Gastroesophageal sphincter (tissue), 3 donors: ENCODE data around the gene FAM149A.

ENCODE experiments used
- EP300 ChIP-seq: sonication (generic); formaldehyde crosslinking; IDR thresholded peaks from one replicate; pipeline ENCODE4 v1.6.1; 2017; ENCODE audit warnings: antibody characterized with exemption, mild to moderate bottlenecking
- POLR2AphosphoS5 ChIP-seq: sonication (generic); formaldehyde crosslinking; IDR thresholded peaks from one replicate; pipeline ENCODE4 v1.6.1; 2017; ENCODE audit warnings: antibody characterized with exemption
- TF ChIP-seq, protein P1 (sequence below), 4 experiments: fragments of 200-600 bp in 2 of 4; fragments of 450-650 bp in 2 of 4; sonication (generic) in 1 of 4; IDR thresholded peaks; one replicate each; pipeline ENCODE4 v1.5.1; 2017 to 2019; ENCODE audit warnings: antibody characterized with exemption in 4 of 4, mild to moderate bottlenecking in 2 of 4, moderate library complexity in 2 of 4

DNA sequence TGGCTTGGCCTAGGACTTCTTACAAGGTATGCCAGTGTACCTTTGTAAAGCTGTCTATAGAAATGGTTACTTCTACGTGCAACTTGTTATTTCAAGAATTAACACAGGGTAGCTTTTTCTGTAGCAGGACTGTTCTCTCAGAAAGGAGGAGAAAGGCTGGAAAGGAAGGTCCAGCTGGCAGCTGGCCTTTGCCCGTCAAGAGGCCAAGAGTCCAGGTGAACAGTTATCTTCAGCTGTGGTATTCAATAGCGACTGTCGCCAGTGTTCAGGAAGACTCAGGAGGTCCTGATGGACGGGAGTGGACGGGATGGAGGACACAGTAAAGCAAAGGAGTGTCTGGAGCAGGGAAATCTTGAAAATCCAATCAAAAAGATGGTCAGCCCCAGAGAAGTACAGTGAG, 91.6 kb downstream of the FAM149A start:
- TF ChIP-seq, protein P1, sequence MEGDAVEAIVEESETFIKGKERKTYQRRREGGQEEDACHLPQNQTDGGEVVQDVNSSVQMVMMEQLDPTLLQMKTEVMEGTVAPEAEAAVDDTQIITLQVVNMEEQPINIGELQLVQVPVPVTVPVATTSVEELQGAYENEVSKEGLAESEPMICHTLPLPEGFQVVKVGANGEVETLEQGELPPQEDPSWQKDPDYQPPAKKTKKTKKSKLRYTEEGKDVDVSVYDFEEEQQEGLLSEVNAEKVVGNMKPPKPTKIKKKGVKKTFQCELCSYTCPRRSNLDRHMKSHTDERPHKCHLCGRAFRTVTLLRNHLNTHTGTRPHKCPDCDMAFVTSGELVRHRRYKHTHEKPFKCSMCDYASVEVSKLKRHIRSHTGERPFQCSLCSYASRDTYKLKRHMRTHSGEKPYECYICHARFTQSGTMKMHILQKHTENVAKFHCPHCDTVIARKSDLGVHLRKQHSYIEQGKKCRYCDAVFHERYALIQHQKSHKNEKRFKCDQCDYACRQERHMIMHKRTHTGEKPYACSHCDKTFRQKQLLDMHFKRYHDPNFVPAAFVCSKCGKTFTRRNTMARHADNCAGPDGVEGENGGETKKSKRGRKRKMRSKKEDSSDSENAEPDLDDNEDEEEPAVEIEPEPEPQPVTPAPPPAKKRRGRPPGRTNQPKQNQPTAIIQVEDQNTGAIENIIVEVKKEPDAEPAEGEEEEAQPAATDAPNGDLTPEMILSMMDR (IDR thresholded peaks at IDR 0.05) = no peak
- TF ChIP-seq EP300 (no peak), POLR2AphosphoS5 (no peak)
